ENCODE measurements around the gene FLNB. TPM values are rescaled to one million over a fixed set of nuclear protein-coding genes. Genes with fewer than 3 reads are reported as not detected.

FLNB gene
- total RNA-seq, 2 donors from 2014 or later = 212 to 221 TPM

- Mint-ChIP-seq H3K9me3 (no peaks in the 10 kb centered on the region), H3K4me1 (peaks cover 7% of the 10 kb centered on the region), H3K27ac (no peak overlapping the region), H3K4me3 (no peak overlapping the region), H3K27me3 (ENCODE audit: insufficient read depth) (peaks cover 9% of the 10 kb centered on the region), H3K36me3 (ENCODE audit: low read depth) (no peaks in the 10 kb centered on the region)
- TF ChIP-seq CTCF (conservative IDR thresholded peaks at IDR 0.05) = no peak
- H3K9ac ChIP-seq (ENCODE audit: extremely low read depth, low read length, poor library complexity, severe bottlenecking) = no peak overlapping the region
- no peak overlapping the region for H3K27ac ChIP-seq (ENCODE audit: low read depth, low read length)
- WGBS, 2 experiments (ENCODE audit: insufficient coverage in 1 of 2, insufficient read length in 1 of 2) = 94% methylated on average over 1 of the region's 1 CpG; no CpG with 5 or more reads in 1 of the 2 experiments
- H3K4me1 ChIP-seq (ENCODE audit: control insufficient read depth, insufficient read depth, low read length) = no peaks in the 10 kb centered on the region
- no peaks in the 10 kb centered on the region for H3K9me3 ChIP-seq (ENCODE audit: control insufficient read depth, low read length)
- H3K4me3 ChIP-seq (ENCODE audit: low read length) = no peak overlapping the region
- no peaks in the 10 kb centered on the region for H3K36me3 ChIP-seq (ENCODE audit: control insufficient read depth, insufficient read depth, low read length)
- no peaks in the 10 kb centered on the region for H3K27me3 ChIP-seq (ENCODE audit: control insufficient read depth, insufficient read depth, low read length, poor library complexity, severe bottlenecking)
- no peak for DNase-seq
Observed at GRCh38 chr3:58180940-58181587, 172.8 kb downstream of the FLNB start.

DNA sequence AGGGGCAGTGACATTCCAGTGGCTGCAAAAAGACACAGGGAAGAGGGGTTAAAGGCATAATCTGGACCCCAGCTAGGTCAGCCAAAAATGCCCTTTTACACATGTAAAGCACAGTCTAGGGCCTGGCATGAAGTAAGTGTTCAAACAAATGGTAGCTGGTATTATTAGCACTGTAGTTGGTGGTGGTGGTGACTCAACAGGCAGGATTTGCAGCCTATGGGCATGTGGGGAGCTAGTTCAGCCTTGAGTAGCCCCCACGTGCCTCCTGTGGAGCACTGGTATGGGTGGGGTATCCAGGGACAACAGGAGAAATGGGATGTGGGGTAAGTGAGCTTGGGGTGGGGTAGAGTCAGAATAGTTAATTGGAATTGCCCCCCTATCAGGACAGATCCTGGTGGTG is 175.0 kb downstream of the FLNB start:
- no peak for TF ChIP-seq CTCF (conservative IDR thresholded peaks at IDR 0.05)
- Histone ChIP-seq H3K4me1 (ENCODE audit: control insufficient read depth, insufficient read depth, low read length) (no peaks in the 10 kb centered on the region), H3K4me3 (ENCODE audit: low read length) (no peak overlapping the region), H3K9ac (ENCODE audit: extremely low read depth, low read length, poor library complexity, severe bottlenecking) (no peak overlapping the region), H3K36me3 (ENCODE audit: control insufficient read depth, insufficient read depth, low read length) (no peaks in the 10 kb centered on the region), H3K27ac (ENCODE audit: low read depth, low read length) (no peak overlapping the region), H3K9me3 (ENCODE audit: control insufficient read depth, low read length) (no peaks in the 10 kb centered on the region), H3K27me3 (ENCODE audit: control insufficient read depth, insufficient read depth, low read length, poor library complexity, severe bottlenecking) (no peaks in the 10 kb centered on the region)
- Mint-ChIP-seq H3K4me3 (no peak overlapping the region), H3K27ac (no peak overlapping the region), H3K9me3 (no peaks in the 10 kb centered on the region), H3K4me1 (peaks cover 3% of the 10 kb centered on the region), H3K36me3 (ENCODE audit: low read depth) (no peaks in the 10 kb centered on the region), H3K27me3 (ENCODE audit: insufficient read depth) (peaks cover 5% of the 10 kb centered on the region)
- 89% methylated on average over 1 of the region's 1 CpG; no CpG with 5 or more reads in 1 of the 2 experiments for WGBS, 2 experiments (ENCODE audit: insufficient coverage in 1 of 2, insufficient read length in 1 of 2)
- DNase-seq = no peak

DNA sequence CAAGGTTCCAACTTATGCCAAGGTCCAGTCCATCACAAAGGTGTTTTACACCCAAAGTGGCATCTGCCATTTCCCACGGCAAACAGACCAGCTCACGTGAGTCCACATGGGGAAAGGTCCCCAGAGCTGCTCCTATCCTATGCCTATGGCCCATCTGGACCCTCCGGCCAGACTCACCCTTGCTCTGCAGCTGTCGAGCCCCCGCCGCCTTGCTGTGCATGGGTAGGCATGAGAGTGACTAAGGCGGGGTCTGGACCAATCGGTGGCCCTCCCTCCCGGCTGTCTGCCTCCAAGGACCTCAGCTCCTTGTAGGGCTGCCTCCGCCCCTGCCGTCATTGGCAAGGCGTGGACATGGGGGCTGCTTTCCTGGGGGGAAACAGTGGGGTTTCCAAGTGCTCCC is 175.7 kb downstream of the FLNB start:
- H3K9ac ChIP-seq (ENCODE audit: extremely low read depth, low read length, poor library complexity, severe bottlenecking) = no peak overlapping the region
- H3K27me3 ChIP-seq (ENCODE audit: control insufficient read depth, insufficient read depth, low read length, poor library complexity, severe bottlenecking) = no peaks in the 10 kb centered on the region
- no peaks in the 10 kb centered on the region for H3K36me3 Mint-ChIP-seq (ENCODE audit: low read depth)

More for the DNA sequence above, 175.7 kb downstream of the FLNB start:
- DNase-seq = no peak
- Mint-ChIP-seq H3K9me3 (no peaks in the 10 kb centered on the region), H3K27me3 (ENCODE audit: insufficient read depth) (no peaks in the 10 kb centered on the region), H3K4me3 (no peak overlapping the region), H3K27ac (no peak overlapping the region), H3K4me1 (peaks cover 5% of the 10 kb centered on the region)
- 91 to 100% methylated on average over 9 to 12 of the region's 12 CpGs for WGBS, 2 experiments (ENCODE audit: insufficient coverage in 1 of 2, insufficient read length in 1 of 2)
- no peaks in the 10 kb centered on the region for H3K4me1 ChIP-seq (ENCODE audit: control insufficient read depth, insufficient read depth, low read length)
- no peaks in the 10 kb centered on the region for H3K36me3 ChIP-seq (ENCODE audit: control insufficient read depth, insufficient read depth, low read length)
- H3K4me3 ChIP-seq (ENCODE audit: low read length) = no peak overlapping the region
- no peaks in the 10 kb centered on the region for H3K9me3 ChIP-seq (ENCODE audit: control insufficient read depth, low read length)
- TF ChIP-seq CTCF (conservative IDR thresholded peaks at IDR 0.05) = no peak
- no peak overlapping the region for H3K27ac ChIP-seq (ENCODE audit: low read depth, low read length)
